SK-N-SH (cell line): ENCODE data around the gene THUMPD2.

Experiments
- EZH2phosphoT487 ChIP-seq: fragments of 200-600 bp; sonication (generic); IDR thresholded peaks from 2 replicates; pipeline ENCODE4 v1.6.1; 2017; ENCODE audit warnings: low read depth, mixed run types, mild to moderate bottlenecking, antibody characterized with exemption, moderate library complexity, borderline replicate concordance
- FOXJ3 ChIP-seq: sonication (generic); formaldehyde crosslinking; IDR thresholded peaks from 2 replicates; pipeline ENCODE4 v1.5.1; 2020; ENCODE audit warnings: mild to moderate bottlenecking, missing genetic modification reagents
- MAX ChIP-seq: IDR thresholded peaks from 2 replicates; pipeline ENCODE4 v1.4.0; 2012; ENCODE audit warnings: low read depth
- POLR2AphosphoS5 ChIP-seq: IDR thresholded peaks from 2 replicates; pipeline ENCODE4 v1.6.1; 2012; ENCODE audit warnings: low read depth, low read length
- SMC3 ChIP-seq: IDR thresholded peaks from 2 replicates; pipeline ENCODE4 v1.6.1; 2012; ENCODE audit warnings: low read depth, low read length, improper control_type of control experiment
- TAF1 ChIP-seq: IDR thresholded peaks from 2 replicates; pipeline ENCODE4 v1.6.1; 2012; ENCODE audit warnings: low read depth, mild to moderate bottlenecking, low read length, moderate library complexity, borderline replicate concordance
- USF1 ChIP-seq: IDR thresholded peaks from 2 replicates; pipeline ENCODE4 v1.4.0; 2012; ENCODE audit warnings: low read depth, borderline replicate concordance
- TF ChIP-seq, protein P1 (sequence below): fragments of 200-600 bp; sonication (generic); IDR thresholded peaks from 2 replicates; pipeline ENCODE4 v1.6.1; 2017; ENCODE audit warnings: antibody characterized with exemption, mild to moderate bottlenecking, moderate library complexity
- TF ChIP-seq, protein P2 (sequence below): IDR thresholded peaks from 2 replicates; pipeline ENCODE4 v1.6.1; 2012; ENCODE audit warnings: mild to moderate bottlenecking, low read depth, low read length, moderate library complexity

DNA sequence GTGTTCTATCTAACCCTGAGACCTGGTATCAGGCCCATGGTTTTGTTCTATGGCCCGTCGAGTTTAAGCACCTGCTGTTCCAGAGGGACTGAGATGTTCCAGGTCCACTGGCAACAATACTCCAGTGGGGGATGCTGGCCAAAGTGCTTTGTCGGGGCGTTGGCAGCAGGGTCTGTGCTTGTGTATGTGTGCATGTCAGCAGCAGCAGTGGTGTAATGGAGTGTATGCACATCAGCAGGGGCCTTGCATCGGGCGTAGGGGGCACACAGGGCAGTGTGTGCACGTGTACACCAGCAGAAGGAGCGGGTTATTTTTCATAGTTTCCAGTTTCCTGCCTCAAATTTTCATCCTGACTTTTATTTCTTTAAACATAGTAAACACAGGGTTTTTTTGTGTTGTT is 37.8 kb upstream of the THUMPD2 start:
- TF ChIP-seq, protein P1, sequence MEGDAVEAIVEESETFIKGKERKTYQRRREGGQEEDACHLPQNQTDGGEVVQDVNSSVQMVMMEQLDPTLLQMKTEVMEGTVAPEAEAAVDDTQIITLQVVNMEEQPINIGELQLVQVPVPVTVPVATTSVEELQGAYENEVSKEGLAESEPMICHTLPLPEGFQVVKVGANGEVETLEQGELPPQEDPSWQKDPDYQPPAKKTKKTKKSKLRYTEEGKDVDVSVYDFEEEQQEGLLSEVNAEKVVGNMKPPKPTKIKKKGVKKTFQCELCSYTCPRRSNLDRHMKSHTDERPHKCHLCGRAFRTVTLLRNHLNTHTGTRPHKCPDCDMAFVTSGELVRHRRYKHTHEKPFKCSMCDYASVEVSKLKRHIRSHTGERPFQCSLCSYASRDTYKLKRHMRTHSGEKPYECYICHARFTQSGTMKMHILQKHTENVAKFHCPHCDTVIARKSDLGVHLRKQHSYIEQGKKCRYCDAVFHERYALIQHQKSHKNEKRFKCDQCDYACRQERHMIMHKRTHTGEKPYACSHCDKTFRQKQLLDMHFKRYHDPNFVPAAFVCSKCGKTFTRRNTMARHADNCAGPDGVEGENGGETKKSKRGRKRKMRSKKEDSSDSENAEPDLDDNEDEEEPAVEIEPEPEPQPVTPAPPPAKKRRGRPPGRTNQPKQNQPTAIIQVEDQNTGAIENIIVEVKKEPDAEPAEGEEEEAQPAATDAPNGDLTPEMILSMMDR, result no peak
- TF ChIP-seq POLR2AphosphoS5 (no peak), TAF1 (no peak), USF1 (no peak), MAX (no peak), EZH2phosphoT487 (no peak), SMC3 (no peak), FOXJ3 (no peak)
- TF ChIP-seq, protein P2, sequence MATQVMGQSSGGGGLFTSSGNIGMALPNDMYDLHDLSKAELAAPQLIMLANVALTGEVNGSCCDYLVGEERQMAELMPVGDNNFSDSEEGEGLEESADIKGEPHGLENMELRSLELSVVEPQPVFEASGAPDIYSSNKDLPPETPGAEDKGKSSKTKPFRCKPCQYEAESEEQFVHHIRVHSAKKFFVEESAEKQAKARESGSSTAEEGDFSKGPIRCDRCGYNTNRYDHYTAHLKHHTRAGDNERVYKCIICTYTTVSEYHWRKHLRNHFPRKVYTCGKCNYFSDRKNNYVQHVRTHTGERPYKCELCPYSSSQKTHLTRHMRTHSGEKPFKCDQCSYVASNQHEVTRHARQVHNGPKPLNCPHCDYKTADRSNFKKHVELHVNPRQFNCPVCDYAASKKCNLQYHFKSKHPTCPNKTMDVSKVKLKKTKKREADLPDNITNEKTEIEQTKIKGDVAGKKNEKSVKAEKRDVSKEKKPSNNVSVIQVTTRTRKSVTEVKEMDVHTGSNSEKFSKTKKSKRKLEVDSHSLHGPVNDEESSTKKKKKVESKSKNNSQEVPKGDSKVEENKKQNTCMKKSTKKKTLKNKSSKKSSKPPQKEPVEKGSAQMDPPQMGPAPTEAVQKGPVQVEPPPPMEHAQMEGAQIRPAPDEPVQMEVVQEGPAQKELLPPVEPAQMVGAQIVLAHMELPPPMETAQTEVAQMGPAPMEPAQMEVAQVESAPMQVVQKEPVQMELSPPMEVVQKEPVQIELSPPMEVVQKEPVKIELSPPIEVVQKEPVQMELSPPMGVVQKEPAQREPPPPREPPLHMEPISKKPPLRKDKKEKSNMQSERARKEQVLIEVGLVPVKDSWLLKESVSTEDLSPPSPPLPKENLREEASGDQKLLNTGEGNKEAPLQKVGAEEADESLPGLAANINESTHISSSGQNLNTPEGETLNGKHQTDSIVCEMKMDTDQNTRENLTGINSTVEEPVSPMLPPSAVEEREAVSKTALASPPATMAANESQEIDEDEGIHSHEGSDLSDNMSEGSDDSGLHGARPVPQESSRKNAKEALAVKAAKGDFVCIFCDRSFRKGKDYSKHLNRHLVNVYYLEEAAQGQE, result no peak
